Spleen (tissue), 7 donors: Measurements from ENCODE around the gene PCDHB1.

Source experiments
- POLR2A ChIP-seq, 3 donors: fragments of 450-650 bp; IDR thresholded peaks; one replicate each; pipeline ENCODE4 v1.5.1; 2017; ENCODE audit warnings: antibody characterized with exemption in 3 of 3, mild to moderate bottlenecking in 1 of 3
- TF ChIP-seq, protein P1 (sequence below), 11 experiments: fragments of 200-600 bp in 7 of 11; fragments of 450-650 bp in 4 of 11; sonication (generic) in 4 of 11; IDR thresholded peaks in 8 of 11; conservative IDR thresholded peaks in 3 of 11; 1 replicate in 7 of 11; 2 replicates in 4 of 11; pipeline versions ENCODE4 v1.4.0 to v1.8.0; 2016 to 2021; ENCODE audit warnings: antibody characterized with exemption in 11 of 11, inconsistent platforms in 4 of 11, mild to moderate bottlenecking in 1 of 11
- donor health status: DM: no; HTN: no; CAD: no; lungs with moderate emphysema.
- donor health status: DM: no; HTN: no; CAD: no.
- donor health status: DM: no; HTN: no; CAD: no.

DNA sequence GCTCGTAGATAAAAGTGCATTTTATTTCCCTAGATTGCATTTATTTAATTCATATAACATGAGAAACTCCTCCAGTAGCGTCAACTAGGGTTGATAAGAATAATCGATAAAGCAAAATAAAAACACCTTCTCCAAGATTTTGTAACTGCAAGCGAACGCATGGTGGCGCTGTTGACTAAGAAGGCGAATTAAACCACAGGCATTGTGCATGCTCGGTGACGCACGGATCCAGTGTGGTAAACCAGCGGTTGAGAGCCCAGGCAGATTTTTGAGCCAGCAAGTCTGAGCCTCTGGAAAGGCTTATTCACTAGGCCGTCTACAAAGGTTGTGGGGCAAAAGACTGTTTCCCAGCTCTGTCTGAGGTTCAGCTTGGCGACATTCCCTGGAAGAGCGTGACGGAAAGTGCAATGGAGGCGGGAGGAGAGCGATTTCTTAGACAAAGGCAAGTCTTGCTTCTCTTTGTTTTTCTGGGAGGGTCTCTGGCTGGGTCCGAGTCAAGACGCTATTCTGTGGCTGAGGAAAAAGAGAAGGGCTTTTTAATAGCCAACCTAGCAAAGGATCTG, 49.1 kb downstream of the PCDHB1 start, which contains the start of gene PCDHB3:
- TF ChIP-seq, protein P1, sequence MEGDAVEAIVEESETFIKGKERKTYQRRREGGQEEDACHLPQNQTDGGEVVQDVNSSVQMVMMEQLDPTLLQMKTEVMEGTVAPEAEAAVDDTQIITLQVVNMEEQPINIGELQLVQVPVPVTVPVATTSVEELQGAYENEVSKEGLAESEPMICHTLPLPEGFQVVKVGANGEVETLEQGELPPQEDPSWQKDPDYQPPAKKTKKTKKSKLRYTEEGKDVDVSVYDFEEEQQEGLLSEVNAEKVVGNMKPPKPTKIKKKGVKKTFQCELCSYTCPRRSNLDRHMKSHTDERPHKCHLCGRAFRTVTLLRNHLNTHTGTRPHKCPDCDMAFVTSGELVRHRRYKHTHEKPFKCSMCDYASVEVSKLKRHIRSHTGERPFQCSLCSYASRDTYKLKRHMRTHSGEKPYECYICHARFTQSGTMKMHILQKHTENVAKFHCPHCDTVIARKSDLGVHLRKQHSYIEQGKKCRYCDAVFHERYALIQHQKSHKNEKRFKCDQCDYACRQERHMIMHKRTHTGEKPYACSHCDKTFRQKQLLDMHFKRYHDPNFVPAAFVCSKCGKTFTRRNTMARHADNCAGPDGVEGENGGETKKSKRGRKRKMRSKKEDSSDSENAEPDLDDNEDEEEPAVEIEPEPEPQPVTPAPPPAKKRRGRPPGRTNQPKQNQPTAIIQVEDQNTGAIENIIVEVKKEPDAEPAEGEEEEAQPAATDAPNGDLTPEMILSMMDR (IDR thresholded peaks at IDR 0.05 in 8 of 11, conservative IDR thresholded peaks at IDR 0.05 in 3 of 11), result peak in 4 of 11 experiments; percentile 8 to 19 (median 13)
- no peak for TF ChIP-seq POLR2A (IDR thresholded peaks at IDR 0.05)
